ENCODE results near the gene RASL11A. TPM values are rescaled to one million over a fixed set of nuclear protein-coding genes. Genes with fewer than 3 reads are reported as not detected.
A peak's percentile ranks its signal among the peaks of the same experiment; 100 is the strongest.

RASL11A gene
- polyA plus RNA-seq, 3 donors: 1.0 to 6.8 (median 3.8) TPM

DNA sequence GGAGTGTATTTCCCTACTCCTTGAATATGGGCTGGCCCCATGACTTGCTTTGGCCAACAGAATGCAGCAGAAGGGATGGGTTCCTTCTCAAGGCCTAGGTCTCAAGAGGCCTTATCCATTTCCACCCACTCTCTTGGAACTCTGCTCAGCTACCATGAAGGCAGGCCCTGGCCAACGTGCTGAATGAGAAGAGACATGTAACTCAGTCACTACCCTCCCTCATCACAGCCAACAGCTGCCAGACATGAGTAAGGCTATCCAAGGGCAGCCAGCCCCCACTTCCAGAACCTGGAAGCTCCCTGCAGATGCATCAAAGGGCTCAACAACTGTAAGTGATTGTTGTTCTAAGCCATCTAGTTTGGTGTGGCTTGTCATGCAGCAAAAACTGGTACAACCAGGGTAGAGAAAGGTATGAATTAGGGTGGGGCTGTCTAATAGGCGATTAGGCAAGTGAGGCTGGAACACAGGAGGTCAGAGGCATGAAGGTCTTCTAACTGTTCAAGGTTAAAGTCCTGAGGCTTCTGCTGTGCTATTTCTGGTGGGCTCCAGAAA, 1.4 kb upstream of the RASL11A start:
- no peaks in the 10 kb centered on the region for H3K36me3 ChIP-seq (replicated peaks in 1 of 2; ENCODE audit: control insufficient read depth in 1 of 2, insufficient read depth in 2 of 2, low read length in 2 of 2)
- H3K4me1 Mint-ChIP-seq: peaks cover 43% of the 10 kb centered on the region
- peak overlapping the region in 1 of 2 donors; percentile 95 for H3K4me3 Mint-ChIP-seq
- TF ChIP-seq, protein P1, sequence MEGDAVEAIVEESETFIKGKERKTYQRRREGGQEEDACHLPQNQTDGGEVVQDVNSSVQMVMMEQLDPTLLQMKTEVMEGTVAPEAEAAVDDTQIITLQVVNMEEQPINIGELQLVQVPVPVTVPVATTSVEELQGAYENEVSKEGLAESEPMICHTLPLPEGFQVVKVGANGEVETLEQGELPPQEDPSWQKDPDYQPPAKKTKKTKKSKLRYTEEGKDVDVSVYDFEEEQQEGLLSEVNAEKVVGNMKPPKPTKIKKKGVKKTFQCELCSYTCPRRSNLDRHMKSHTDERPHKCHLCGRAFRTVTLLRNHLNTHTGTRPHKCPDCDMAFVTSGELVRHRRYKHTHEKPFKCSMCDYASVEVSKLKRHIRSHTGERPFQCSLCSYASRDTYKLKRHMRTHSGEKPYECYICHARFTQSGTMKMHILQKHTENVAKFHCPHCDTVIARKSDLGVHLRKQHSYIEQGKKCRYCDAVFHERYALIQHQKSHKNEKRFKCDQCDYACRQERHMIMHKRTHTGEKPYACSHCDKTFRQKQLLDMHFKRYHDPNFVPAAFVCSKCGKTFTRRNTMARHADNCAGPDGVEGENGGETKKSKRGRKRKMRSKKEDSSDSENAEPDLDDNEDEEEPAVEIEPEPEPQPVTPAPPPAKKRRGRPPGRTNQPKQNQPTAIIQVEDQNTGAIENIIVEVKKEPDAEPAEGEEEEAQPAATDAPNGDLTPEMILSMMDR (IDR thresholded peaks at IDR 0.05): no peak
- no peak overlapping the region for H3K4me3 ChIP-seq (replicated peaks in 1 of 3; ENCODE audit: low read depth in 2 of 3, low read length in 3 of 3)
- H4K20me1 ChIP-seq (ENCODE audit: insufficient read depth, low read length): no peaks in the 10 kb centered on the region
- intact Hi-C loops (cut with micrococcal nuclease): no loop called here
- no peak overlapping the region for H3K4me2 ChIP-seq (replicated peaks; ENCODE audit: extremely low read depth, low read length, poor library complexity, severe bottlenecking)
- H3K27me3 ChIP-seq (ENCODE audit: control insufficient read depth in 2 of 2, insufficient read depth in 2 of 2, low read length in 2 of 2): peaks cover 2 to 25% of the 10 kb centered on the region in 2 donors
- no peak overlapping the region for H2AFZ ChIP-seq (ENCODE audit: insufficient read depth, low read depth, low read length, poor library complexity, severe bottlenecking)
- peak overlapping the region in 1 of 7 donors; percentile 5 for H3K27ac Mint-ChIP-seq
- no peak overlapping the region for H3K9ac ChIP-seq (ENCODE audit: insufficient read depth, low read length, poor library complexity, severe bottlenecking)
- DNase-seq: no peak
- peaks cover 0 to 3% (median 0%) of the 10 kb centered on the region in 7 donors for H3K9me3 Mint-ChIP-seq
- H3K27ac ChIP-seq (ENCODE audit: low read depth in 1 of 2, low read length in 2 of 2): no peak overlapping the region
- no peaks in the 10 kb centered on the region for H3K9me3 ChIP-seq (replicated peaks in 1 of 2; ENCODE audit: control insufficient read depth in 1 of 2, insufficient read depth in 1 of 2, low read length in 2 of 2)
- H3K27me3 Mint-ChIP-seq (ENCODE audit: low read depth in 3 of 3): peaks cover 14 to 32% (median 27%) of the 10 kb centered on the region in 3 donors
- H3K79me2 ChIP-seq (ENCODE audit: insufficient read depth, low read length): no peaks in the 10 kb centered on the region
- peaks cover 8 to 11% of the 10 kb centered on the region in 2 donors for H3K36me3 Mint-ChIP-seq
- H3K4me1 ChIP-seq (ENCODE audit: control insufficient read depth in 1 of 2, insufficient read depth in 2 of 2, low read length in 2 of 2): peaks cover 36 to 42% of the 10 kb centered on the region in 2 donors
- WGBS (ENCODE audit: insufficient coverage): 94% methylated on average over 2 of the region's 2 CpGs

DNA sequence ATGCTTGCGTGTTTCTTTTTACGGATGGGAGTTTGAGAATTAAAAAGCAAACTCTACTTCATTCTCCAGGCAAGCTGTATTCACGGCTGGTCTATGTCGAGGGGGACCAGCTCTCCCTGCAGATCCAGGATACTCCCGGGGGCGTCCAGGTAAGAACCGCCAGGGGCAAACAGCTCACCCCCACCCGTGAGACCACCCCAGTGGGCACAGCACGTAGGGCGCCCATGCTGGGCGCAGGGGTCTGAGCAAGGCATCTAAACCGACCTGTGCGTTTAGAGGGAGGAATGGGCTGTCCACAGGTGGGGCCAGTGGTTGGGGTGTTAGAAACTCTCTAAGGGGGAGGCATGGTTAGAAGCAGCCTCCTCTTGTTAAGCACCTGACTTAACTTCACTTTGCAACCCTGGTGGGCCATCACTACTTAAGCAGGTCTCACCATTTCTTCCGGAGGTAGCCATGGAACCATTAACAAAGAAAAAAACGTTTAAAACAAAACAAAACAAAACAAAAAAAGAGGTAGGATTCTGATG, 1.0 kb downstream of the RASL11A start:
- TF ChIP-seq, protein P1 (IDR thresholded peaks at IDR 0.05): no peak
- Histone ChIP-seq H3K4me3 (replicated peaks in 1 of 3; ENCODE audit: low read depth in 2 of 3, low read length in 3 of 3) (peak overlapping the region in 2 of 3 experiments; percentile 58 to 90), H3K4me1 (ENCODE audit: control insufficient read depth in 1 of 2, insufficient read depth in 2 of 2, low read length in 2 of 2) (peaks cover 30 to 36% of the 10 kb centered on the region in 2 donors), H3K79me2 (ENCODE audit: insufficient read depth, low read length) (no peaks in the 10 kb centered on the region), H3K9ac (ENCODE audit: insufficient read depth, low read length, poor library complexity, severe bottlenecking) (peak overlapping the region; percentile 68), H3K27me3 (ENCODE audit: control insufficient read depth in 2 of 2, insufficient read depth in 2 of 2, low read length in 2 of 2) (peaks cover 2 to 27% of the 10 kb centered on the region in 2 donors), H3K27ac (ENCODE audit: low read depth in 1 of 2, low read length in 2 of 2) (no peak overlapping the region), H3K36me3 (replicated peaks in 1 of 2; ENCODE audit: control insufficient read depth in 1 of 2, insufficient read depth in 2 of 2, low read length in 2 of 2) (no peaks in the 10 kb centered on the region), H3K4me2 (replicated peaks; ENCODE audit: extremely low read depth, low read length, poor library complexity, severe bottlenecking) (peak overlapping the region; percentile 80), H3K9me3 (replicated peaks in 1 of 2; ENCODE audit: control insufficient read depth in 1 of 2, insufficient read depth in 1 of 2, low read length in 2 of 2) (no peaks in the 10 kb centered on the region), H4K20me1 (ENCODE audit: insufficient read depth, low read length) (no peaks in the 10 kb centered on the region), H2AFZ (ENCODE audit: insufficient read depth, low read depth, low read length, poor library complexity, severe bottlenecking) (peak overlapping the region; percentile 94)
- 67% methylated on average over 6 of the region's 15 CpGs for WGBS (ENCODE audit: insufficient coverage)
- Mint-ChIP-seq H3K27ac (peak overlapping the region in 2 of 7 donors; percentile 23 to 46), H3K36me3 (peaks cover 0 to 2% of the 10 kb centered on the region in 2 donors), H3K9me3 (peaks cover 0 to 3% (median 0%) of the 10 kb centered on the region in 7 donors), H3K4me1 (peaks cover 36% of the 10 kb centered on the region), H3K27me3 (ENCODE audit: low read depth in 3 of 3) (peaks cover 16 to 36% (median 30%) of the 10 kb centered on the region in 3 donors), H3K4me3 (peak overlapping the region; percentile 90 to 95)
- no peak for DNase-seq
- intact Hi-C loops (cut with micrococcal nuclease): loop anchor here in 1 of 2 donors (5.0 kb wide), 1 partner anchor 104 kb away; no protein-coding TSS in a partner anchor

All from CD14-positive monocyte (primary cell).